H1 (cell line): ENCODE measurements around the gene IL24. TPM values are rescaled to one million over a fixed set of nuclear protein-coding genes. Genes with fewer than 3 reads are reported as not detected.

Experiments used
- CTCF ChIA-PET: fragments of 300-600 bp; sonication (Branson Sonifier 250); formaldehyde crosslinking; loops from one replicate; lab custom pipeline; 2021; ENCODE audit not compliant: partially characterized antibody; lab: Charles Lee
- POLR2A ChIA-PET: fragments of 300-600 bp; sonication (Branson Sonifier 250); formaldehyde crosslinking; loops from one replicate; lab custom pipeline; 2021; ENCODE audit warnings: inconsistent platforms; ENCODE audit not compliant: partially characterized antibody; lab: Charles Lee
- DNase-seq, 2 experiments: peaks; one replicate each; pipeline versions ENCODE4 v3.0.0 to v3.0.0-alpha.2; 2010 to 2022; ENCODE audit warnings: low spot score in 2 of 2, low read depth in 1 of 2, mixed read lengths in 1 of 2
- FAIRE-seq: peaks from 2 replicates; lab custom pipeline; 2011; peaks lifted over from hg19 to GRCh38; lab: Jason Lieb, UNC
- H2AFZ ChIP-seq: 2 replicates; pipeline ENCODE4 v1.8.1; 2012; ENCODE audit warnings: low read length, inconsistent platforms
- H2AK5ac ChIP-seq: 2 replicates; pipeline ENCODE4 v1.6.1; 2013; ENCODE audit warnings: low read depth, low read length
- H2BK120ac ChIP-seq: replicated peaks from 2 replicates; pipeline ENCODE3; 2013; ENCODE audit warnings: low read depth, low read length, inconsistent platforms
- H2BK12ac ChIP-seq: 2 replicates; pipeline ENCODE4 v1.6.1; 2013; ENCODE audit warnings: low read depth, low read length
- H2BK15ac ChIP-seq: 2 replicates; pipeline ENCODE4 v1.6.1; 2013; ENCODE audit warnings: low read length
- H2BK20ac ChIP-seq: 2 replicates; pipeline ENCODE4 v1.6.1; 2013; ENCODE audit warnings: low read length
- H2BK5ac ChIP-seq: 2 replicates; pipeline ENCODE4 v1.6.1; 2013; ENCODE audit warnings: low read depth, low read length
- H3K14ac ChIP-seq: 2 replicates; pipeline ENCODE4 v1.6.1; 2013; ENCODE audit warnings: inconsistent platforms; ENCODE audit not compliant: insufficient read length
- H3K18ac ChIP-seq: 2 replicates; pipeline ENCODE4 v1.6.1; 2013; ENCODE audit warnings: low read length; ENCODE audit errors: extremely low read depth
- H3K23ac ChIP-seq: 2 replicates; pipeline ENCODE4 v1.6.1; 2013; ENCODE audit warnings: inconsistent platforms; ENCODE audit not compliant: insufficient read length
- H3K23me2 ChIP-seq: 2 replicates; pipeline ENCODE4 v1.6.1; 2013; ENCODE audit warnings: low read depth, low read length
- H3K27ac ChIP-seq: 2 replicates; pipeline ENCODE4 v1.6.1; 2011; ENCODE audit warnings: low read depth, low read length, inconsistent platforms
- H3K27me3 ChIP-seq, 4 experiments: replicated peaks in 1 of 4; 1 replicate in 1 of 4; 2 replicates in 3 of 4; pipeline versions ENCODE4 v1.6.1 to v1.8.1; 2011 to 2013; ENCODE audit warnings: low read length in 3 of 4, mild to moderate bottlenecking in 3 of 4, inconsistent platforms in 2 of 4, mixed read lengths in 2 of 4, moderate library complexity in 1 of 4; ENCODE audit not compliant: control insufficient read depth in 3 of 4, insufficient read depth in 3 of 4; ENCODE audit errors: extremely low read depth in 1 of 4
- H3K36me3 ChIP-seq, 4 experiments: 2 replicates each; pipeline versions ENCODE4 v1.6.1 to v1.8.1; 2011 to 2013; ENCODE audit warnings: mild to moderate bottlenecking in 4 of 4, low read length in 3 of 4, moderate library complexity in 2 of 4, control low read depth in 1 of 4, inconsistent platforms in 1 of 4; ENCODE audit not compliant: insufficient read depth in 4 of 4, control insufficient read depth in 2 of 4
- H3K4ac ChIP-seq: replicated peaks from 2 replicates; pipeline ENCODE3; 2013; ENCODE audit warnings: low read length, low read depth, mixed read lengths, inconsistent platforms; ENCODE audit not compliant: insufficient read length
- H3K4me1 ChIP-seq, 4 experiments: replicated peaks in 1 of 4; 1 replicate in 1 of 4; 2 replicates in 3 of 4; pipeline versions ENCODE4 v1.6.1 to v1.8.1; 2011 to 2013; ENCODE audit warnings: low read length in 3 of 4, inconsistent platforms in 2 of 4, mixed read lengths in 1 of 4; ENCODE audit not compliant: insufficient read depth in 4 of 4, control insufficient read depth in 3 of 4
- H3K4me2 ChIP-seq, 2 experiments: 2 replicates each; pipeline versions ENCODE4 v1.6.1 to v1.8.1; 2011 to 2013; ENCODE audit warnings: low read depth in 2 of 2, low read length in 2 of 2, control low read depth in 1 of 2, inconsistent platforms in 1 of 2, mild to moderate bottlenecking in 1 of 2; ENCODE audit not compliant: insufficient read depth in 1 of 2
- H3K4me3 ChIP-seq, 4 experiments: fragments of 200-600, 300-600 bp in 1 of 4; sonication (generic), shearing (Covaris generic), sonication (Bioruptor Twin) in 1 of 4; 2 replicates each; pipeline versions ENCODE4 v1.5.1 to v1.8.1; 2011 to 2016; ENCODE audit warnings: low read length in 4 of 4, low read depth in 3 of 4, control low read depth in 2 of 4, inconsistent platforms in 2 of 4, mild to moderate bottlenecking in 2 of 4, mixed read lengths in 1 of 4, moderate library complexity in 1 of 4; ENCODE audit not compliant: insufficient read depth in 2 of 4; ENCODE audit errors: extremely low read depth in 1 of 4
- H3K56ac ChIP-seq: replicated peaks from 2 replicates; pipeline ENCODE3; 2013; ENCODE audit warnings: low read depth, mild to moderate bottlenecking, mixed read lengths, low read length, inconsistent platforms; ENCODE audit not compliant: insufficient read length
- H3K79me1 ChIP-seq: 2 replicates; pipeline ENCODE4 v1.6.1; 2013; ENCODE audit warnings: low read depth, low read length, control low read depth
- H3K79me2 ChIP-seq, 2 experiments: 2 replicates each; pipeline versions ENCODE4 v1.6.1 to v1.8.1; 2012 to 2013; ENCODE audit warnings: low read length in 2 of 2, mild to moderate bottlenecking in 2 of 2, inconsistent platforms in 1 of 2; ENCODE audit not compliant: insufficient read depth in 2 of 2, control insufficient read depth in 1 of 2
- H3K9ac ChIP-seq, 4 experiments: replicated peaks in 1 of 4; 1 replicate in 1 of 4; 2 replicates in 3 of 4; pipeline versions ENCODE4 v1.6.1 to v1.8.1; 2011 to 2013; ENCODE audit warnings: low read depth in 3 of 4, low read length in 3 of 4, control low read depth in 2 of 4, mild to moderate bottlenecking in 2 of 4, moderate library complexity in 2 of 4, inconsistent platforms in 1 of 4; ENCODE audit errors: extremely low read depth in 1 of 4
- H3K9me3 ChIP-seq, 2 experiments: 2 replicates each; pipeline versions ENCODE4 v1.6.1 to v1.8.1; 2012 to 2013; ENCODE audit warnings: mild to moderate bottlenecking in 2 of 2, moderate library complexity in 2 of 2, control low read depth in 1 of 2, inconsistent platforms in 1 of 2, low read depth in 1 of 2, low read length in 1 of 2, mixed read lengths in 1 of 2; ENCODE audit not compliant: insufficient read depth in 2 of 2
- H4K20me1 ChIP-seq, 2 experiments: replicated peaks in 1 of 2; 2 replicates each; pipeline versions ENCODE3 to v1.8.1; 2011 to 2013; ENCODE audit warnings: inconsistent platforms in 2 of 2, low read length in 2 of 2, mild to moderate bottlenecking in 1 of 2; ENCODE audit not compliant: insufficient read depth in 2 of 2, control insufficient read depth in 1 of 2
- H4K5ac ChIP-seq: 2 replicates; pipeline ENCODE4 v1.6.1; 2013; ENCODE audit warnings: low read length, low read depth, mixed read lengths, inconsistent platforms; ENCODE audit not compliant: insufficient read length
- H4K8ac ChIP-seq: 2 replicates; pipeline ENCODE4 v1.8.0; 2013; ENCODE audit warnings: mild to moderate bottlenecking, moderate library complexity, low read length, inconsistent platforms; ENCODE audit not compliant: insufficient read depth; ENCODE audit errors: extremely low read depth
- H4K91ac ChIP-seq: replicated peaks from 2 replicates; pipeline ENCODE3; 2013; ENCODE audit warnings: low read length, mixed read lengths, inconsistent platforms; ENCODE audit not compliant: insufficient read length
- CEBPB ChIP-seq: IDR thresholded peaks from 2 replicates; pipeline ENCODE4 v1.6.1; 2012; ENCODE audit warnings: low read depth, low read length
- CREB1 ChIP-seq: IDR thresholded peaks from 2 replicates; pipeline ENCODE4 v1.6.1; 2012; ENCODE audit warnings: inconsistent platforms
- GTF2F1 ChIP-seq: IDR thresholded peaks from 2 replicates; pipeline ENCODE4 v1.6.1; 2012; ENCODE audit warnings: low read depth, low read length, improper control_type of control experiment, borderline replicate concordance
- JUND ChIP-seq: IDR thresholded peaks from 2 replicates; pipeline ENCODE4 v1.6.1; 2011; ENCODE audit warnings: mild to moderate bottlenecking, improper control_type of control experiment, low read length
- KDM5A ChIP-seq: fragments of 200-600 bp; IDR thresholded peaks from 2 replicates; pipeline ENCODE4 v1.7.1; 2012; ENCODE audit warnings: mild to moderate bottlenecking, low read length, inconsistent platforms, mixed read lengths
- SIRT6 ChIP-seq: IDR thresholded peaks from one replicate; pipeline ENCODE4 v1.7.1; 2012; ENCODE audit warnings: low read length, inconsistent platforms
- SIX5 ChIP-seq: IDR thresholded peaks from 2 replicates; pipeline ENCODE4 v1.6.1; 2011; ENCODE audit warnings: mild to moderate bottlenecking, low read depth, low read length
- SP2 ChIP-seq: IDR thresholded peaks from 2 replicates; pipeline ENCODE4 v1.6.1; 2012; ENCODE audit warnings: mild to moderate bottlenecking, low read length, inconsistent platforms
- SRF ChIP-seq: IDR thresholded peaks from 2 replicates; pipeline ENCODE4 v1.6.1; 2011; ENCODE audit warnings: mild to moderate bottlenecking, low read depth, low read length, moderate library complexity
- SUZ12 ChIP-seq: fragments of 200-600 bp; sonication (generic); IDR thresholded peaks from 2 replicates; pipeline ENCODE4 v1.6.1; 2012; ENCODE audit warnings: mild to moderate bottlenecking, inconsistent platforms, low read length, moderate library complexity, mixed read lengths
- WGBS, 2 experiments: shearing (Covaris generic) in 1 of 2; methylation state at CpG; one replicate each; pipeline versions ENCODE4 v1.1.6 to v1.1.7; 2013 to 2015; ENCODE audit warnings: low lambda C conversion rate in 2 of 2, mixed read lengths in 2 of 2, inconsistent platforms in 1 of 2, low coverage in 1 of 2, missing lambda C conversion rate in 1 of 2; ENCODE audit not compliant: insufficient replicate concordance in 2 of 2, insufficient coverage in 1 of 2, insufficient read length in 1 of 2; ENCODE audit errors: extremely low coverage in 1 of 2, missing lambda C conversion rate in 1 of 2; 5-methylcytosine and 5-hydroxymethylcytosine counted together
- polyA plus RNA-seq, 7 experiments: library from polyadenylated mRNA; depleted of rRNA in 3 of 7; stranded (reverse) in 5 of 7; unstranded in 2 of 7; fragments of >200 nt in 5 of 7; fragments of 200-250 nt in 2 of 7; gene quantifications; 1 replicate in 5 of 7; 2 replicates in 1 of 7; 4 replicates in 1 of 7; pipeline versions ENCODE4 v1.2.1 to v1.2.3, GENCODE V29; 2011 to 2013; ENCODE audit warnings: missing spikeins in 2 of 7, mixed read lengths in 2 of 7
- total RNA-seq: library from RNA; stranded (reverse); fragmentation: NEBNext Ultra II Directional; extraction: Animal tissue kit (Norgen Biotek cat#: 25700); gene quantifications from 2 replicates; pipeline ENCODE4 v1.2.1, GENCODE V29; 2021

Gene IL24
- total and polyA plus RNA-seq, 2 of the 8 experiments (the other 6 are each of a cell fraction or from before 2014, with no cell fraction given): not detected

- Histone ChIP-seq H4K5ac (no peak overlapping the region), H2BK15ac (no peak overlapping the region), H3K4me3 (no peak overlapping the region), H4K8ac (no peak overlapping the region), H3K9me3 (peaks cover 3 to 20% of the 10 kb centered on the region in 2 experiments), H3K79me1 (no peaks in the 10 kb centered on the region), H2AK5ac (no peak overlapping the region), H3K27me3 (no peaks in the 10 kb centered on the region), H3K18ac (no peak overlapping the region), H4K91ac (no peak overlapping the region), H3K27ac (no peak overlapping the region), H3K36me3 (no peaks in the 10 kb centered on the region), H3K23me2 (no peaks in the 10 kb centered on the region), H2BK20ac (no peak overlapping the region), H3K9ac (no peak overlapping the region), H2BK120ac (no peak overlapping the region), H4K20me1 (no peaks in the 10 kb centered on the region), H2BK5ac (no peak overlapping the region), H3K79me2 (no peaks in the 10 kb centered on the region), H3K56ac (no peak overlapping the region), H3K23ac (no peak overlapping the region), H3K14ac (no peak overlapping the region), H2AFZ (no peak overlapping the region), H3K4me1 (no peaks in the 10 kb centered on the region), H2BK12ac (no peak overlapping the region), H3K4ac (no peak overlapping the region), H3K4me2 (no peak overlapping the region)
- CTCF ChIA-PET: interaction anchor here (1.0 to 2.0 kb wide), 10 partner anchors 10 to 52 kb away, joined by 3 to 12 read pairs (median 4); partner anchors contain the start of gene IL20
- no peak for FAIRE-seq
- 85% methylated on average over 3 of the region's 3 CpGs; no CpG with 5 or more reads in 1 of the 2 experiments for WGBS, 2 experiments
- no peak for DNase-seq
- POLR2A ChIA-PET: no interaction called here
- TF ChIP-seq JUND: no peak
- TF ChIP-seq GTF2F1: no peak
- TF ChIP-seq SRF: no peak
- TF ChIP-seq SIX5: no peak
- no peak for TF ChIP-seq SUZ12
- TF ChIP-seq SIRT6: no peak
- TF ChIP-seq CREB1: no peak
- TF ChIP-seq SP2: no peak
- TF ChIP-seq KDM5A: no peak
- TF ChIP-seq CEBPB: no peak
Observed at GRCh38 chr1:206880314-206880713, 16.9 kb upstream of the IL24 start.
